A673 (cell line): ENCODE measurements around the gene LGALS9. TPM values are rescaled to one million over a fixed set of nuclear protein-coding genes. Genes with fewer than 3 reads are reported as not detected.

Experiments
- BruUV-seq: library from RNA; stranded (reverse); fragments of 400-500 nt; replicated peaks from 2 replicates; lab custom pipeline; 2021; lab: Mats Ljungman, UMichigan
- CTCF ChIA-PET: fragments of 300-600 bp; sonication (Branson Sonifier 250); formaldehyde crosslinking; loops from one replicate; lab custom pipeline; 2022; ENCODE audit warnings: antibody characterized with exemption; lab: Charles Lee
- POLR2A ChIA-PET: fragments of 300-600 bp; sonication (Branson Sonifier 250); formaldehyde crosslinking; loops from one replicate; lab custom pipeline; 2022; ENCODE audit warnings: antibody characterized with exemption; ENCODE audit not compliant: low non-redundant PET; lab: Charles Lee
- DNase-seq: peaks from one replicate; pipeline ENCODE4 v3.0.0-alpha.2; 2015; ENCODE audit warnings: low spot score
- H3K27ac ChIP-seq: fragments of 200-600 bp; sonication (generic); 2 replicates; pipeline ENCODE4 v1.5.1; 2016; ENCODE audit warnings: mixed run types, low read depth, mild to moderate bottlenecking, mixed read lengths, antibody characterized with exemption, low read length; ENCODE audit not compliant: poor library complexity, severe bottlenecking
- H3K27me3 ChIP-seq: fragments of 200-600 bp; sonication (generic); replicated peaks from 2 replicates; pipeline ENCODE4 v1.6.1; 2017; ENCODE audit warnings: mixed run types, low read depth, mild to moderate bottlenecking, mixed read lengths, antibody characterized with exemption, low read length; ENCODE audit not compliant: insufficient read depth, poor library complexity
- H3K36me3 ChIP-seq: fragments of 200-600 bp; sonication (generic); 2 replicates; pipeline ENCODE4 v1.6.1; 2016; ENCODE audit warnings: mixed run types, mild to moderate bottlenecking, mixed read lengths, antibody characterized with exemption, low read length; ENCODE audit not compliant: insufficient read depth, poor library complexity, severe bottlenecking
- H3K4me1 ChIP-seq: fragments of 200-600 bp; sonication (generic); 2 replicates; pipeline ENCODE4 v1.6.1; 2017; ENCODE audit warnings: mixed run types, mild to moderate bottlenecking, mixed read lengths, antibody characterized with exemption, low read length; ENCODE audit not compliant: insufficient read depth, poor library complexity, severe bottlenecking
- H3K4me3 ChIP-seq: fragments of 200-600 bp; sonication (generic); 2 replicates; pipeline ENCODE4 v1.5.1; 2016; ENCODE audit warnings: low read depth, mixed run types, mild to moderate bottlenecking, mixed read lengths, low read length; ENCODE audit not compliant: poor library complexity, severe bottlenecking
- H3K9me3 ChIP-seq: fragments of 200-600 bp; sonication (generic); 2 replicates; pipeline ENCODE4 v1.6.1; 2016; ENCODE audit warnings: mixed run types, low read depth, mild to moderate bottlenecking, mixed read lengths, antibody characterized with exemption, low read length; ENCODE audit not compliant: poor library complexity, severe bottlenecking
- EZH2 ChIP-seq: fragments of 200-600 bp; sonication (generic); IDR thresholded peaks from 2 replicates; pipeline ENCODE4 v1.6.1; 2017; ENCODE audit warnings: borderline replicate concordance, low read depth, mild to moderate bottlenecking, mixed read lengths, antibody characterized with exemption, low read length; ENCODE audit not compliant: poor library complexity, severe bottlenecking
- intact Hi-C: fragments of 100-400 bp; cut with micrococcal nuclease; formaldehyde crosslinking; loops from one replicate; pipeline ENCODE4 v1.10.0; 2022; ENCODE audit not compliant: unreplicated experiment
- total RNA-seq: library from RNA; stranded (reverse); gene quantifications from 2 replicates; pipeline ENCODE4 v1.2.3, GENCODE V29; 2021
- TF ChIP-seq, protein P1 (sequence below): fragments of 300-800, 200-600 bp; sonication (generic); conservative IDR thresholded peaks from 2 replicates; pipeline ENCODE4 v1.5.1; 2017; ENCODE audit warnings: low read depth, mild to moderate bottlenecking, antibody characterized with exemption, low read length, moderate library complexity, mixed read lengths

The LGALS9 gene
- total RNA-seq, 1 experiment from 2014 or later = 2.4 TPM

DNA sequence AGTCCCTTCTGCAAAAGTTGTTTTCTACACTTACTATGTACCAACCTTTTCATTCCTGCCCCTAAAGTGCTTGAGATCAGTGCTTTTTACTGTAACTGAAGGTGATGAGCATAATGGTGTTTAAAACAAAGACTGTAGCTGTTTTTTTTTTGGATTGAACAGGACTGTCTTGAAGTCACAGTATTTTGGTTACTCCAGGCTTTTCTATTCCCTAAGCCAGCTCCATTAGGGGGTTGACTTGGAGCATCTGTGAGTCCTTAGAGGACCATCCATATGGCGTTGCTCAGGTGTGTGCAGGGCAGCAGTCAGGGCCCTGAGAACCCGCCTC, 29.0 kb upstream of the LGALS9 start:
- H3K27ac ChIP-seq = no peak overlapping the region
- H3K36me3 ChIP-seq = peaks cover 10% of the 10 kb centered on the region
- no peaks in the 10 kb centered on the region for H3K27me3 ChIP-seq
- H3K4me3 ChIP-seq = no peak overlapping the region
- no peak for DNase-seq
- no peaks in the 10 kb centered on the region for H3K9me3 ChIP-seq
- TF ChIP-seq, protein P1, sequence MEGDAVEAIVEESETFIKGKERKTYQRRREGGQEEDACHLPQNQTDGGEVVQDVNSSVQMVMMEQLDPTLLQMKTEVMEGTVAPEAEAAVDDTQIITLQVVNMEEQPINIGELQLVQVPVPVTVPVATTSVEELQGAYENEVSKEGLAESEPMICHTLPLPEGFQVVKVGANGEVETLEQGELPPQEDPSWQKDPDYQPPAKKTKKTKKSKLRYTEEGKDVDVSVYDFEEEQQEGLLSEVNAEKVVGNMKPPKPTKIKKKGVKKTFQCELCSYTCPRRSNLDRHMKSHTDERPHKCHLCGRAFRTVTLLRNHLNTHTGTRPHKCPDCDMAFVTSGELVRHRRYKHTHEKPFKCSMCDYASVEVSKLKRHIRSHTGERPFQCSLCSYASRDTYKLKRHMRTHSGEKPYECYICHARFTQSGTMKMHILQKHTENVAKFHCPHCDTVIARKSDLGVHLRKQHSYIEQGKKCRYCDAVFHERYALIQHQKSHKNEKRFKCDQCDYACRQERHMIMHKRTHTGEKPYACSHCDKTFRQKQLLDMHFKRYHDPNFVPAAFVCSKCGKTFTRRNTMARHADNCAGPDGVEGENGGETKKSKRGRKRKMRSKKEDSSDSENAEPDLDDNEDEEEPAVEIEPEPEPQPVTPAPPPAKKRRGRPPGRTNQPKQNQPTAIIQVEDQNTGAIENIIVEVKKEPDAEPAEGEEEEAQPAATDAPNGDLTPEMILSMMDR = no peak
- TF ChIP-seq EZH2 = no peak
- POLR2A ChIA-PET = no interaction called here
- CTCF ChIA-PET = interaction anchor here (1.0 kb wide), 1 partner anchor 366 kb away, joined by 5 read pairs; no protein-coding TSS in a partner anchor
- BruUV-seq = no TSS peak
- intact Hi-C loops = loop anchor here (2.0 kb wide), 2 partner anchors 49 to 247 kb away; no protein-coding TSS in a partner anchor
- H3K4me1 ChIP-seq = no peaks in the 10 kb centered on the region

DNA sequence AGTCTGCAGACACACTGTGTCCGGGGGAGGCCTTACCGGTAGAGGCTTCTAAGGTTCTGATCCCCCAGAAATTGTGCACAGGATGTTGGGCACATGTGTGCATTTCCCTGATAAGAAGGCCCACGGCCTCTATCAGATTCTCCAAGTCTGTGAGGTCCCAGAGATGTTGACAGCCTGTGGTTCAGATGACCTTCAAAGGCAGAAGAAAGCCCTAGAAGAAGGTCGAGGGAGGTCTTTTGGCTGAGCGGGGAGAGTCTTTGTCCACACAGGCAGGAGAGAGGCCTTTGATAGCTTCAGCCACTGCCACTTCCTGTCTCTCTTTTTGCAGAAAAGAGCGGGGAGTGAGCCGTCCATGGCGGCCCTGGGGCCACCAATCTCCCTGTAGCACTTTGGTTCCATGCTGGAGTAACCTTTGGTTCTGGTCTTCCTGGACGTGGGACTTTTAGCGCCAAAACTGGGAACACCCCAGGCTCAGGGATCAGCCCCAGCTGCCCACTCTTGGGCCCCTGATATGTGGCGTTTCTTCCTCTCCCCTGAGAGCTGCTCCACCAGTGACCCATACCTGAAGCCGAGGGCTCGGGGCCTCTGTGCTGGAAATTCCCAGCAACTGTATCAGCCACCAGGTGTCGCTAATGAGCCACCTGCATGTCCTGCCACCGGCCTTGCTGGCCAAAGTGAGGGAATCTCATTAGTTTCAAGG, 28.1 kb upstream of the LGALS9 start:
- DNase-seq = peak; percentile 70
- TF ChIP-seq, protein P1 = peak; percentile 97
- no peak for TF ChIP-seq EZH2
- H3K4me3 ChIP-seq = no peak overlapping the region
- H3K27ac ChIP-seq = no peak overlapping the region
- no peaks in the 10 kb centered on the region for H3K9me3 ChIP-seq
- BruUV-seq = no TSS peak
- H3K27me3 ChIP-seq = no peaks in the 10 kb centered on the region
- H3K4me1 ChIP-seq = no peaks in the 10 kb centered on the region
- ChIA-PET CTCF (no interaction called here), POLR2A (no interaction called here)
- H3K36me3 ChIP-seq = peaks cover 13% of the 10 kb centered on the region
- intact Hi-C loops = loop anchor here (2.0 kb wide), 1 partner anchor 48 kb away; no protein-coding TSS in a partner anchor

DNA sequence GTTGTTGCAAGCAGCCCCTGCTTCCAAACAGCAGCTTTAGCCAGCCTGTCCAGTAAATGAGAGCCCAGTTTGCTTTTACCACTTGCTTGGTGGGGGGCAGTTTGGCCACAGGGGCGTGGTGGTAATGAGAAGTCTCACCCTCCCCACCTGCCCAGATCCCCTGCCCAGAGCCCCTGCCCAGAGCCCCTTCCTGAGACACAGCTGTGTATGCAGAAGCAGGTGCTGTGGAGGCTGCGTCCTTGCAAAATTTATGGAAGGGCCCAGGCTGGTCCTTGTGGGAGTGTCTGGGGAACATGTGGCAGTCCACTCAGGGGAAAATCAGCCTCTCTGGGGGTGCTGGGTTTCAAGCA, 27.6 kb upstream of the LGALS9 start:
- TF ChIP-seq, protein P1 = no peak; the same call in 1 of the 2 replicates
- TF ChIP-seq EZH2 = no peak
- Histone ChIP-seq H3K27me3 (no peaks in the 10 kb centered on the region), H3K4me1 (no peaks in the 10 kb centered on the region), H3K4me3 (no peak overlapping the region), H3K9me3 (no peaks in the 10 kb centered on the region), H3K27ac (no peak overlapping the region), H3K36me3 (peaks cover 16% of the 10 kb centered on the region)
- DNase-seq = no peak
- POLR2A ChIA-PET = no interaction called here
- BruUV-seq = no TSS peak
- intact Hi-C loops = loop anchor here (2.0 kb wide), 1 partner anchor 47 kb away; no protein-coding TSS in a partner anchor
- CTCF ChIA-PET = no interaction called here
